DLD1 (cell line): ENCODE results near the gene TXNDC16.
"Not testable (repeated sequence)": the region's sequence is repeated elsewhere in the genome, so short reads cannot be mapped to it uniquely, and the experiment has no call there.

ENCODE experiments used
- in situ Hi-C: cut with HindIII; loops from 2 replicates; pipeline ENCODE4 v1.10.0; 2017; ENCODE audit warnings: low sequenced_read_pairs

TXNDC16 gene

DNA sequence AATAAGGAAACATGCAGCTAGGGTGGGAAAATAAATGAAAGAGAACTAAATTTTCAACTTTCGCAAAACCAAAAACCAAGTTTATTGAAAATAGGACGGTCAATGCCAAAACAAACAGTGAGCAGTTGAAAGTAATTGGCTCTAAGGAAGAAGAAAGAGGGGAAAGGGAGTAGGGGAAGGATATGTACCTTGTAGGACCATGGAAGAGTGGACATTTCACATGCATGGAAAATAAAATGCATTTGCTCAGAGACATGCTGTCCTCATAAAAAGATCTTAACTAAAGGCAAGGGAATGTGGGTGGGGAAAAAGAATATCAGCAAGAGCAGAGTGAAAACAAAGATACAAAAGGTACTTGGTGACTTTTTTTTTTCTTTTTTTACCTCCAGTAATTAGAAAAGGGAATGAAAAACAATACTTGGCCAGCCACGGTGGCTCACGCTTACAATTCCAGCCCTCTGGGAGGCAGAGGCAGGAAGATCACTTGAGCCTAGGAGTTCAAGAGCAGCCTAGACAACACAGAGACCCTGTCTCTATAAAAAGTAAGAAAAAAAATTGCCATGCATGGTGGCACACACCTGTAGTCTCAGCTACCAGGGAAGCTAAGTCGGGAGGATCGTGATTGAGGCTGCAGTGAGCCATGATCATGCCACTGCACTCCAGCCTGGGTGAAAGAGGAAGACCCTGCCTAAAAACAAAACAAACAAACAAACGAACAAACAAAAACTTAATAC lies 6.6 kb downstream of the TXNDC16 start:
- in situ Hi-C loops, result no loop called here

- in situ Hi-C loops, result no loop called here
Observed at GRCh38 chr14:52538623-52539022, 13.7 kb downstream of the TXNDC16 start.

GRCh38 chr14:52536269-52536668 lies 16.0 kb downstream of the TXNDC16 start:
- in situ Hi-C loops, result no loop called here

GRCh38 chr14:52531481-52531880 lies 20.8 kb downstream of the TXNDC16 start:
- in situ Hi-C loops, result no loop called here

GRCh38 chr14:52527052-52527451 lies 25.3 kb downstream of the TXNDC16 start:
- in situ Hi-C loops, result no loop called here

- in situ Hi-C loops, result no loop called here
Observed at GRCh38 chr14:52522581-52523345, 29.5 kb downstream of the TXNDC16 start.

- in situ Hi-C loops, result no loop called here
Observed at GRCh38 chr14:52522033-52522432, 30.3 kb downstream of the TXNDC16 start.

- in situ Hi-C loops, result no loop called here
Observed at GRCh38 chr14:52514046-52514811, 38.1 kb downstream of the TXNDC16 start.

DNA sequence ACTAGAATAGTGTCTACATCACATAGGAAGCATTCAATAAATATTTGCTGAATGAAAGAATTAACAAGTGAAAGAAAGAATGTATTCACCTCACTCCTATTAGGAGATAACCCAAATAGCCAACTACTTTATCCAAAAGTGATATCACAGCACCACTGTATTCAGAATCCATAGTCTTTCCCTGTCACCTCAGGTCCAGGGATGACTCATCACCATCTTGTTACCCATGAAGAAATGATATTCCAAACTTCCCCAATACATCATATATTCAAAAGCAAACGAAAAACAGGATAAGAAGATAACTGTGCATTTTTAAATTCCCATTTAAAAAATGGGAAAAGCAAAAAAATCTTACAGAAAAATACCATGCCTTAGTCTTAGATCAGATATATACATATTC lies 39.1 kb downstream of the TXNDC16 start:
- in situ Hi-C loops, result no loop called here

- in situ Hi-C loops, result loop anchor here (25.0 kb wide), 1 partner anchor 207 kb away; no protein-coding TSS in a partner anchor
Observed at GRCh38 chr14:52494444-52494843, 57.9 kb downstream of the TXNDC16 start.

DNA sequence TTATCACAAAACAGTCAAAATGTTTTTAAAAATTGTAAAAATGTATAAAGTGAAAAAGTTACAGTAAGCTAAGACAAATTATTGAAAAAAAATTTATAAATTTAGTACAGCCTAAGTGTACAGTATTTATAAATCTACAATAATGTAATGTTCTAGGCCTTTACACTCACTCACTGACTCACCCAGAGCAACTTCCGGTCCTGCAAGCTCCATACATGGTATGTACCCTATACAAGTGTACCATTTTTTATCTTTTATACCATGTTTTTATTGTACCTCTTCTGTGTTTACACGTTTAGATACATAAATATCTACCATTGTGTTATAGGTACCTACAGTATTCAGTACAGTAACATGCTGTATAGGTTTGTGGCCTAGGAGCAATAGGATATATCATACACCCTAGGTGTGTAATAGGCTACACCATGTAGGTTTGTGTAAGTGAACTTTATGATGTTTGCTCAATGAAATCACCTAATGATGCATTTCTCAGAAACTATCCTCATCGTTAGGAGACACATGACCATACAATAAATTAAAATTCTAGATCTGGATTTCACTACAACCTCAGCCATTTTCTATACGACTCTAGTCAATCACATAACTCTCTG lies 66.8 kb downstream of the TXNDC16 start:
- in situ Hi-C loops, result loop anchor here (25.0 kb wide), 1 partner anchor 198 kb away; no protein-coding TSS in a partner anchor

DNA sequence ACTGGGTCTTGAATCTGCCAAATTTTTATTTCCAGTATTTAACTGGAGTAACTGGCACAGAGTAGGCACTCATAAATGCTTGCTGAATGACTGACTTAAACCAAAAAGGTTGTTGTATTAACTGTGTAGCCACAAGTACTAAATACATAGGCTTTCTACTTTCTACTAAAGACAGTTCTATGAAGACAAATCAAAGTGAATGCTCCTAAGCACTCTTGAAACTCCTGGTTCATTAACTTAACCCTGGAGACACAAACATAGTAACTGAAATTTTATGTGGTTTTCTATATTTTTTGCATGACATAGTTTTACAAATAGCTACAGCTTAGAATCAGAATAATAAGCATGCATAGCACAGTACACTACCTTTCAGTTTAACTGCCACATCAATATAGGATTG lies 70.4 kb downstream of the TXNDC16 start:
- in situ Hi-C loops, result loop anchor here (25.0 kb wide), 1 partner anchor 195 kb away; no protein-coding TSS in a partner anchor

GRCh38 chr14:52473557-52473956 lies 78.7 kb downstream of the TXNDC16 start:
- in situ Hi-C loops, result no loop called here

DNA sequence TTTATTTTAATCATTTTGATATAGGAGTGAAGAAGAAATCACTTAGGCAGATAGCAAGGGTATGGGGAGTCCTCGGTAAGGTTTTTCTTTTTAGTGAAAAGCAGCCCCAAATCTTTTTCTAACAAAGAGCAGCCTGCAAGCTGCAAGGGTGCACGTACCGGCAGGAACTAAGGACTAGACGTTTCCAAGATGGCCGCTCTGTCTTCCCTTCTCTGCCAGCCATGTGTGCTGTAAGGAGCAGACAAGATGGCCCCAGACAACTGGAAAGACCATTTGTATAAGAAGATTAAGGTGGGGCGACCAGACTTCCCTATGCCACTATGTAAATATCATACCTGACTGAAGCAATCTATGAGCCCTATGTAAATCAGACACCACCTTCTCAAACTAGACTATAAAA lies 79.6 kb downstream of the TXNDC16 start:
- in situ Hi-C loops, result no loop called here

DNA sequence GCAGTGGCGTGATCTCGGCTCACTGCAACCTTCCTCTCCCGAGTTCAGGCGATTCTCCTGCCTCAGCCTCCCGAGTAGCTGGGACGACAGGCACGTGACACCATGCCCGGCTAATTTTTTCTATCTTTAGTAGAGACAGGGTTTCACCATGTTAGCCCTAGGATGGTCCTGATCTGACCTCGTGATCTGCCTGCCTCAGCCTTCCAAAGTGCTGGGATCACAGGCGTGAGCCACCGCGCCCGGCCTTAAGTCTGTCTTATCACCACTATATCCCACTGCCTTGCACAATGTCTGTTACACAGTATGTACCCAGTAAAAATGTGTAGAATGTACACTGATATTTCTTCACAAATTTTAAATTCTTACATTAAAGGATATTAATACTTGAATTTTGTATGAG lies 80.1 kb downstream of the TXNDC16 start:
- in situ Hi-C loops, result not testable (repeated sequence)

- in situ Hi-C loops, result no loop called here
Observed at GRCh38 chr14:52467515-52468266, 84.6 kb downstream of the TXNDC16 start.

DNA sequence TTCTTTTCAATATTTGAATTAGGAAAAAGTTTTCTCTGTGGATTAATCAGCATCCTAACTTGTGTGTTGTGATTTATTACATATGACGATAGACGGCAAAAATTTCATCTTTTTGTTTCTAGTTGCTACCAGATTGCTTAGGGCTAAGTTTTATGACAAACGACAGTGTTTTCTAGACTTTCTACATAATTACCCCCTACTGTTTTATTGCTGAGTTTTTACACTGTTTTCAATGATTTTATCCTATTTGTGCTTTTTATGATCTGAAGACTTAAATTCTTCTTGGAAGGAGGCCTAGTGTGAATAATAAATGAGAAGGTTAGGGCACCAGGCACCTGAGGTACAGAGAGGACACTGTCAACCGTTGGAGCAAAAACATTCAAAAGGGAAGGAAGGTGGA lies 88.1 kb downstream of the TXNDC16 start:
- in situ Hi-C loops, result no loop called here

GRCh38 chr14:52463375-52463774 lies 88.9 kb downstream of the TXNDC16 start:
- in situ Hi-C loops, result no loop called here

DNA sequence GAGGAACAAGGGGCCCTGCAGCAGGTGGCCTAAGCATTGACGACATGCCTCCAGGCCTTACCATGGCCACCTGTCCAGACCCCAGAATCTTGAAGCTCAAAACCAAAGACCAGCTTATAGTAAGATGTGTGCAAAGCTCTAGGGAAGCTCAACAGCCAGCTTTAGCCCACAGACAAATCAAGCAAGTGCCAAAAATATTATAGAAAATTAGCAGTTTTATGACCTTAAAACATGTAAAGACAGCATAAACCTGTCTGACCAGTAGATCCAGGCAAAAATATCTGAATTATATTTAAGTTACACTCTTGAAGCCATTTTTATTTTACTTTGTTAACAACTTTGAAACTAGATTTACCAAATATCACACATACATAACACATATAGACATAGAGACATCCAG lies 90.6 kb downstream of the TXNDC16 start:
- in situ Hi-C loops, result no loop called here

- in situ Hi-C loops, result no loop called here
Observed at GRCh38 chr14:52458721-52459085, 93.6 kb downstream of the TXNDC16 start.
